ENCODE results near the gene NBAS. TPM values are rescaled to one million over a fixed set of nuclear protein-coding genes. Genes with fewer than 3 reads are reported as not detected.

NBAS gene
- polyA plus RNA-seq, 2 of the 4 experiments (the other 2 are of a cell fraction), result 16.7 to 34.9 TPM

- Histone ChIP-seq H3K27ac (no peak overlapping the region), H3K4me2 (no peak overlapping the region), H3K4me1 (no peaks in the 10 kb centered on the region), H3K9me3 (no peaks in the 10 kb centered on the region), H3K4me3 (no peak overlapping the region)
- POLR2A ChIA-PET, result no interaction called here
- ATAC-seq (no peak), FAIRE-seq (no peak), DNase-seq (ENCODE audit: low read depth in 1 of 2, low spot score in 1 of 2) (no peak)
- TF ChIP-seq E2F6 (IDR thresholded peaks at IDR 0.05; ENCODE audit: borderline replicate concordance, low read depth), result no peak
- CTCF ChIA-PET, result no interaction called here
Measured at GRCh38 chr2:15377202-15377601, 183.9 kb downstream of the NBAS start.

GRCh38 chr2:15372019-15372418 is 189.1 kb downstream of the NBAS start:
- TF ChIP-seq CEBPB (IDR thresholded peaks at IDR 0.05) (no peak), ELK1 (IDR thresholded peaks at IDR 0.05; ENCODE audit: low read depth, low read length) (no peak), HOXB5 (CRISPR knock-in tag; IDR thresholded peaks at IDR 0.05) (no peak), MYC (IDR thresholded peaks at IDR 0.05; ENCODE audit: borderline replicate concordance, low read length) (no peak), EP300 (IDR thresholded peaks at IDR 0.05) (no peak), PHF8 (IDR thresholded peaks at IDR 0.05; ENCODE audit: borderline replicate concordance, low read depth) (no peak), HOXB13 (CRISPR knock-in tag; IDR thresholded peaks at IDR 0.05; ENCODE audit: low read depth) (no peak), NFE2L2 (conservative IDR thresholded peaks at IDR 0.05; ENCODE audit: low read length) (no peak)
- POLR2A ChIA-PET, result no interaction called here
- CTCF ChIA-PET, result interaction anchor here (0.6 to 1.7 kb wide), 2 partner anchors 10 to 152 kb away, joined by 3 to 4 read pairs; no protein-coding TSS in a partner anchor
- Histone ChIP-seq H3K4me2 (no peak overlapping the region), H3K4me3 (no peak overlapping the region), H3K9me3 (no peaks in the 10 kb centered on the region), H3K4me1 (no peaks in the 10 kb centered on the region), H3K27ac (no peak overlapping the region)
- 89% methylated on average over 1 of the region's 1 CpG for WGBS (ENCODE audit: missing lambda C conversion rate)
- ATAC-seq (no peak), FAIRE-seq (no peak), DNase-seq (ENCODE audit: low read depth in 1 of 2, low spot score in 1 of 2) (no peak)

- CTCF ChIA-PET, result no interaction called here
- H3K9me3 ChIP-seq, result no peaks in the 10 kb centered on the region
- no peak overlapping the region for H3K4me3 ChIP-seq
- no peaks in the 10 kb centered on the region for H3K4me1 ChIP-seq
- POLR2A ChIA-PET, result no interaction called here
- 92% methylated on average over 2 of the region's 2 CpGs for WGBS (ENCODE audit: missing lambda C conversion rate)
- H3K27ac ChIP-seq, result no peak overlapping the region
- DNase-seq (ENCODE audit: low read depth in 1 of 2, low spot score in 1 of 2) (no peak), FAIRE-seq (no peak), ATAC-seq (no peak)
- H3K4me2 ChIP-seq, result no peak overlapping the region
- TF ChIP-seq POLR2AphosphoS2 (conservative IDR thresholded peaks at IDR 0.05; ENCODE audit: low read length), result no peak
- TF ChIP-seq TP53 (CRISPR knock-in tag; IDR thresholded peaks at IDR 0.05), result no peak
Measured at GRCh38 chr2:15369129-15369528, 192.0 kb downstream of the NBAS start.

GRCh38 chr2:15367715-15368114 is 193.4 kb downstream of the NBAS start:
- H3K9me3 ChIP-seq, result no peaks in the 10 kb centered on the region
- ChIA-PET CTCF (no interaction called here), POLR2A (no interaction called here)
- FAIRE-seq (no peak), ATAC-seq (no peak), DNase-seq (ENCODE audit: low read depth in 1 of 2, low spot score in 1 of 2) (no peak)
- TF ChIP-seq NPAS2 (CRISPR knock-in tag; IDR thresholded peaks at IDR 0.05; ENCODE audit: borderline replicate concordance), result no peak
- TF ChIP-seq RAD21 (conservative IDR thresholded peaks at IDR 0.05 in 1 of 2, IDR thresholded peaks at IDR 0.05 in 1 of 2), result no peak
- no peak for TF ChIP-seq CBX8 (IDR thresholded peaks at IDR 0.05)
- TF ChIP-seq ELK1 (IDR thresholded peaks at IDR 0.05; ENCODE audit: low read depth, low read length), result no peak
- no peak for TF ChIP-seq HOXA7 (CRISPR knock-in tag; IDR thresholded peaks at IDR 0.05)
- no peak overlapping the region for H3K4me3 ChIP-seq
- WGBS (ENCODE audit: missing lambda C conversion rate), result 98% methylated on average over 2 of the region's 2 CpGs
- no peak overlapping the region for H3K4me2 ChIP-seq
- no peak overlapping the region for H3K27ac ChIP-seq
- H3K4me1 ChIP-seq, result no peaks in the 10 kb centered on the region

Measured in A549 (cell line).